ENCODE data around the gene ATXN7.

The ATXN7 gene

DNA sequence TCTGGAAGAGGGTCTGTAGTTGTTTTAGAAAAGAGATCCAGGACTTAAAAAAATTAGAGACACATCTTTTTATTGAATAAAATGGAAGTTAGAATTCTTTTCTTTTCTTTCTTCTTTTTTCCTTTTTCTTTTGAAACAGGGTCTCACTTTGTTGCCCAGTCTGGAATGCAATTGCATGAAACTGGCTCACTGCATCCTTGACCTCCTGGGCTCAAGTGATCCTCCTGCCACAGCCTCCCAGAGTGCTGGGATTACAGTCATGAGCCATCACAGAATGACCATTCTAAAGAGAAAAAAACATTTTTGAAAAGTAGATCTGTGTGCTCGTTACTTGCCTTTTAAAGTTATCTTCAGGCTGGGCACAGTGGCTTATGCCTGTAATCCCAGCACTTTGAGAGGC, 3.6 kb downstream of the ATXN7 start:
- FAIRE-seq, result no peak

DNA sequence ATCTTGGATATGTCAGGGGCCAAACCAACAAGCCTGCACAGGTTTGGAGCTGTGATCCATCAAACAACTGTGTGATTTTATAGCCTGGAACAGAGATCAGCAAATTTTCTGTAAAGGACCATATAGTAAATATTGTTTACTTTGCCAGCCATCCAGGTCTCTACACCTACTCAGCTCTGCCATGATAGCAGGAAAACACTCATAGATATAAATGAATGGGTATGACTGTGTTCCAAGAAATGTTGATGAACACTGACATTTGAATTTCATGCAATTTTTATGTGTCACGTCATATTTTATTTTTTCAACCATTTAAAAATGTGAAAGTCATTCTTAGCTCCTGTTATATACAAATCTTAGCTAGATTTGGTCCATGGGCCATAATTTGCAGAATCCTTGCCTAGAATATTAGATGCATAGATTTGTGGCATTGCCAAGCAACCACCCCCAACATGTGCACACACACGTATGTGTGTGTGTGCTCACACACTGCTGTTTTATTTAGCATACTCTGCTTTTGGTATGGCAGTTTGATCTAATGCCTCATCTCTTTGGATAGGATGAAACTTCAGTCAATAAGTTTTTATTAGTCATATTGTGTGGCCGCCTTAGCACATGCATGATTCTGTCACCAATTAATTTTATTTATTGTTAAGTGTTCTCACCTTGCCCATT, 6.4 kb downstream of the ATXN7 start:
- no peak for FAIRE-seq

DNA sequence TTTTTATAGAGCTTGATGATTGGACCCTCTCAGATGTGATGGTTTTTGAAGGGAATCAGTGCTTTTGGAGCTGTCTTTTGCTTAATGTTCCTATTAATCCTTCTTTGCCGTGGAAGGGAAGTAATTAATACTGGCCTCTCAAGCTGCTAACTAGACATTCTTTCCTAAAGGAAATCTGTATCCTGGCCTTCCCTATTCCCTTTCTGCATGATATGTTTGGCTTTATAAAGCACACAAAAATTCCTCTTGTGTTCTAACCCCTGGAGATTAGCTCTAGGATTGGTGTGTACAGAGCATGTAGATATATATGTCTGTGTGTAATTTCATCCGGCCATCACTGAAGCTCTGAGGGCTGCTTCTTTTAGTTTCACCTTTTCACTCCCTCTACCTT, 6.9 kb downstream of the ATXN7 start:
- no peak for FAIRE-seq

DNA sequence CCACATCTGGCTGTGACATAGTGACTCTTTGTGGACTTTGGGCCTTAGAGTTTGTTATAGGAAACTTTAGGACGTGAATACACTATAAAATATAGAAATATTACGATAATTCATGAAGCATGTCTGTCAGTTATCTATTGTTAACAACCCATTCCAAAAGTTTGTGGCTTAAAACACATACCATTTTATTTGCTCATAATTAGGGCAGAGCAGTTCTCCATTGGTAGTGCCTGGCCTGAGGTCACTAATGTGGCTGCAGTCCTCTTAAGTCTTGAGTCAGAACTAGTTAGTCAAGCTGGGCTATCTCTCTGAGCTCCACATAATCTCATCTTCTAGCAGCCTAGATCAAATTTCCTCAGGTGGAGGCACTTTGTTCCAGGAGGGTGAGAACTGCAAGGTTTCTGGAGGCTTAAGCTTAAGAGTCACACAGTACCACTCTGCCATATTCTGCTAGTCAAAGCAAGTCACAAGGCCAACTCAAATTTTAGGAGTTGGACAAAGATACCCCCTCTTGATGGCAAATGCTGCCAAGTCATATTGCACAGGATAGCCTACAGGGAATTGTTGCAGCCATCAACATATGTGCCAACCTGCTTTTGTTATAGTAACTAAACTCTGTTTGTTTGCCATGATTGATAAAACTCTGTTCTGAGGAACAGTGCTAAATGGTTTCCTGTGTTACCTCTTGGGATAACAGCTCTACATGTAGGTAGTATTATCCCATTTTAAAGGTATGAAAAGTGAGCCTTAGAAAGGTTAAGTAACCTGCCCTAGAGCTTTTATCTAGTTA, 8.7 kb downstream of the ATXN7 start:
- no peak for FAIRE-seq

DNA sequence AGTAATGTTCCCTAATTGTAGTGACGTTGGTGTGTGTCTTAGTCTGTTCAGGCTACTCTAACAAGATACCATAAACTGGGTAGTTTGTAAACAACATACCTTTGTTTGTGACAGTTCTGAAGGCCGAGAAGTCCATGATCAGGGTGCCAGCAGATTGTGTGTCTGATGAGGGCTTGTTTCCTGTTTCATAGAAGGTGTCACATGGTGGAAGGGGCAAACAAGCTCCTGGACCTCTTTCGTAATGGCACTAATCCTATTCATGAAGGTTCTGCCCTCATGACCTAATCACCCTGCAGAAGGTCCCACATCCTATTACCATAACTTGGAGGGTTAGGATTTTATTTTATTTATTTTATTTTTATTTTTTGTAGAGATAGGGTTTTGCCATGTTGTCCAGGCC, 11.1 kb downstream of the ATXN7 start:
- FAIRE-seq, result no peak

DNA sequence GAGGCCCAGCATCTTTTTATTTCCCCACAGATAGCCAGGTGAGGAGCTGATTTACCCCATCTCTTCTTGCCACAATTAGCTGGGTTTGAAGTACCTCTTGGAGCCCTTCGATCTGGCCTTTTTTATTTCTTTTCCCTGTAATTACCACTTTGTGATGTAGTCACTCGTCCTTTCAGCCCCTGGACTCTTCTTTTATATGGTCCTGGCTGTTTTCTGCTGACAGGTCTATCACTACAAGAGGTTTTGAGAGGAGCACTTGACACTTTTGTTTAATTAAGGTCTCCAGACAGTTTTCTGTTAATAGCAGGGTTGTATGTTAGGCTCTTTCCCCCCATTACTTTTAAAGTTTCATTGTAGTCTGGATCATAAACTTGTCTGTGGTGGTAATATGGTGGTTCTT, 11.8 kb downstream of the ATXN7 start:
- no peak for FAIRE-seq

DNA sequence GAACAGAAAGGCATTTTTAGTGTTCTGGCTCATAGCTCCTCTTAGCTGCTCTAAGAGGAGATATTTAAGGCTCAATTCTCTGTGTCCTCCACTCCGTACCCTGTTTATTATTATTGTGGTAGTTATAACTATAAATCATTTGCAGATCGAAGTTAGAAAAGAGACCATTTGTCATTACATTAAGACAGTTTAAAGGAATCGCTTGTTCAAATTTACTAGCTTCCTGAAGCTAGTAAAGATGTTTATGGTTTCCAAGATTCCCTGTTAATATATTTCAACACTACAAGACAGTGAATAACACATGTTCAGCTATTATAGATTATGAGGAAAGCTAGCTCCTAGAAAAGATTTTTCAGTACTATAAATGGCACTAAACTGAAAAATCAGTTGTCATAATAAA, 12.6 kb downstream of the ATXN7 start:
- no peak for FAIRE-seq

DNA sequence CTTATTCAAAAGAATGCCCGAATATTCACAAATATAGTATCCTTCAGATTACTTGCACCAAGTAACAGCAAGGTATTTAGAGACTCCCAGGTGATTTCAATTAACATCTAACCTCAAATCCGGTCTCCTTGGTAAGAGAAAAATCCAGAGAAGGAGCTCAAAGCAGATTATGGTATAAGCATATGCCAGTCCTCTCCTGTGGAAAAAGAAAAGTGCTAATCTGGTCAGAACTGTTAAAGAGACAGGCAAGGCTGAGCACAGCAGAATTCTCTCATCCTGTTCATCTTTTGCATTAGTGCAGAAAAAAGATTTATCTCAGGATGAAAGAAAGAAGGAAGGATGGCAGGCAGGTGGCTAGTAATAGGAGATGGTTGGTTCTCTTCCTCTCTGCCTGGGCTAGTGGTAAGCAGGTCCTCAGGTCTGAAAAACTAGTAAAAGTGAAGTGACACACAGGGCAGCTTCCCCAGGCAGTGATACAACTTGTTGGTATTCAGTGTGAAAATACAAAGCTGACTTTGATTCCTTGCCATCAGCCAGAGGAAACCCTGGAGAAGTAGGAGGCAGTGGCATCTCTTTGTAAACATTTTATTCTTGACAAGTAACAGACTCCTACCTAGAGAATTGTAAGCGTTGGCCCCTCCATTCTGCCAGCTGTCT, 14.2 kb downstream of the ATXN7 start:
- FAIRE-seq, result no peak

DNA sequence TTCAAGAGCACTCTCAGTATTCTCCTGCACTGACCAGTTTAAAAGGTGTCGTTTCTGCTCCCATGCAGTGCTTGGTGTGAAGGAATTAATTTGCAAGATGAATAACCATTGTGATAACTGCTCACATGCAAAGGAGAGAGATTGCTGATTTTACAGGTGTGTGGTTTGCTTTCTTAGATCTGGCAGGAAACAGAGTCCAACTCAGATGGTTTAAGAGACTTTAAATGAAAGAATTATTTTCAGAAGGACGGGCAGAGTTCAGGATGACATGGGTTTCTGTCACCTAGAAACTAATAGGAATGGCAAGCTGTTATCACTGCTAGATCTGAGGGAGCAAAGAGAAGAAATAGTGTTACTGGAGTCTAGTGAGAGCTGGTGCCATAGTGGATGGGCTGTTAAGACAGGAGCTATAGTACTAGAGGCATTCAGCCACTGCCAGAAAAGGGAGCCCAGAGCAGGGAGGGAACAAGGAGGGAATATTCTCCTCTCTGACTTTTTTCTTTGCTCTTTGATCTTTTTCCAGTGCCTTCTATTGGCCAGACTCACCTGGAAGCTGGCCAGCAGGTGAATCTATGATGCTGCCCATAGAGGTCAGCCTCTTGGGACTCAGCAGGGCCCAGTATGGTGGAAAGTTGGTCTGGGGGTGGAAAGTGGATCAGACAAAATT, 14.9 kb downstream of the ATXN7 start:
- no peak for FAIRE-seq

DNA sequence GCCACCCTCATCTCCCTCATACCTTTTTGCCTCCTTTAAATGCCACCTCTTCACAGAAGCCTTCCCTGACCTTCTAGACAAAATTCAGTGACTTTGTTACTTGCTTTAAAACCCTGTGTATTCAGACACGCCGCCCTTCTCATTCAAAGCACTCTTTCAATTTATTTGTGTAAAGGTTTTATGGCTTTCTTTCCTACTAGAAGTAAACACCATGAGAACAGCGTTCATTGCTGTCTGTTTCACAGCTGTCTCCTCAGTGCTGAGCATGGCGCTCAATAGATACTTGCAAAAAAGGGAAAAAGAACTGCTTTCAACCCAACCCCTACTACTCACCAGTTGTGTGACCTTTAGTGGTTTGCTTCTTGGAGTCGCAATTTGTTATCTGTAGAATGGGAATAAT, 17.0 kb downstream of the ATXN7 start:
- no peak for FAIRE-seq

DNA sequence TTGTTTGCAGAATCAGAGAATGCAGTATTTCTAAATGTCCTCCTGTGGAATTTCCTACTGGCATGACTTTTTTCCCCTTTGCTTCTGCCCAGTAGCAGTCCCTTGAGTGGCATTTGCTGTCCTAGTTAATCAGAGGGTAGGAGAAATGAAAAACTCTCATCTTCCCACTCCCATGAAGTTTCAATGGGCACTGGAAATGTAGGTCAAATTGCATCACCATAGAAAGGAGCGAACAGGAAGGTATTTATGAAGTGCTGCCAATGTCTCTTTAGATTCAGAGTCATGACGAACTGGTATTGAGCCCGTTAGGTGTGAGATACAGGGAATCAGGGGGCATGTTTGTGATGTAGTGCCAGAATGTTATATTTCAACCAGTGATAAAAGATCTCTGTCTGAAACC, 23.2 kb downstream of the ATXN7 start:
- no peak for FAIRE-seq

DNA sequence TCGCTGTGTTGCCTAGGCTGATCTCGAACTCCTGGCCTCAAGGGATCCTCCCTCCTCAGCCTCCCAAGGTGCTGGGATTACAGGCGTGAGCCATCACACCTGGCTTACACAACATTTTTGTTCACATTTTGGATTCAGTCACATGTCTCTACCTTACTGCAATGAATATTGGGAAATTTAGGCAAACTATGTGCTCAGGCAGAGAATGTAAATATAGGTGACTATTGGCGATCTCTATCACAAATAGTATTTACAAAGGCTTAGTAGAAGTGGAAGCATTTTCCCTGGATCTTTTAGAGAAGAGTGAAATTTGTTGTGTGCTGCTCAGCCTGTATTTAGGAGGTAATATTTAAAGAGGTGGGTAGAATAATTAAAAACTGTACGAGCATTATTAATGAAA, 27.9 kb downstream of the ATXN7 start:
- FAIRE-seq, result no peak

DNA sequence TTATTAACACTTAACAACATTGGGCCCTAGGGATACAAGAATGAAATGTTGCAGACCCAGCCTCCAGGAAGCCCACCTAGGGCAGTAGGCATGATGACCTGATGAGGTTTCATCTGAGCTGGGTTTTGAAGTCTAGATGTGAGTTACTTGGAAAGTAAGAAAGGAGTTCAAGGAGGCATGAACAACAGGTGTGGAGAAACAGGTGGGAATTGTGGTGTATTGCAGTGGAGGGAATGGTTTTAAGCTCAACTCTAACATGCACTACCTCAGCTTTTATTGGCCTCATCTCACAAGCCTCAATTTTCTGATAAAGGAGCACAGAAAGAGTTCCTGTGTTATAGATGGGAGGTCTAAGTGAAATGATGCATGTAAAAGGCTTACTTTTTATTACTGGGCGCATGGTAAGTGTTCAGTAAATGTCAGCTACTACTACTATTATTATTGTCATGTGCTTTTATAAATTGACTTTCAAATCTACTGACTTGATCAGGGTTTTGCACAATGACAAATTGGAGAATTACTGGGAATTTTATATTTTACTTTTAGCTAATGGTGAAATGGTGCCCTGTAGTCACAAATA, 29.2 kb downstream of the ATXN7 start:
- no peak for FAIRE-seq

DNA sequence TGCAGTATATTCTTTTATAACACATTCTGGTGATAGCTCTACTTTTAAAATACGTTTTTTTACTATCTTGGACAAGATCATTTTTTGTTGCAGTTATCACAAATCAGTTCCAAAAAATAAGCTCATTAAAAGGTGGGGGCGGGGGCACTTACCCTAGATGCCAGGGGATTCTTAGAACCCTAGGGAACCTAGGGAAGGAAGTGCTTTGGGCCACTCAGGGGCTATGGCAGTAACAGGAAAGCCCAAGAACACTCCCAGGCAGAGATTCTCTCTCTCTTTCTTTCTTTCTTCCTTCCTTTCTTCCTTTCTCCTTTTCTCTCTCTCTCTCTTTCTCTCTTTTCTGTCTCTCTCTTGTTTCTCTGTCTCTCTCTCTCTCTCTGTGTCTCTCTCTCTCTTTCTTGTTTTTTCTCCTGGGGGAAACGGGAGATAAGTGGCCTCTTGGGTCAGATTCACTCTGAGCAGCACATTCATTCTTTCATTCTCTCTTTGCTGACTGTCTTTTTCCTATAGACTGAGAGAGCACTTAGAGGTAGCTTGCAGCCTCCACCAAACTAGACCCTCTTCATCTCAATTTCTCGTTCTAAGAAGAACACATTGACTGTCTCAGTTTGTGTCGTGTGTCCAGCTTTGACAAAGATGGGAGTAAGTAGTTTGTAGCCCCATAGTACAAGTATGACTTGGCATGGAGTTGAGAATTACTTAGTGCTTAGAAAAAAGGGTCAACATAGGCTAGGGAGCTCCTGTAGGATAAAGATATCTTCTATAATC, 31.9 kb downstream of the ATXN7 start:
- no peak for FAIRE-seq

DNA sequence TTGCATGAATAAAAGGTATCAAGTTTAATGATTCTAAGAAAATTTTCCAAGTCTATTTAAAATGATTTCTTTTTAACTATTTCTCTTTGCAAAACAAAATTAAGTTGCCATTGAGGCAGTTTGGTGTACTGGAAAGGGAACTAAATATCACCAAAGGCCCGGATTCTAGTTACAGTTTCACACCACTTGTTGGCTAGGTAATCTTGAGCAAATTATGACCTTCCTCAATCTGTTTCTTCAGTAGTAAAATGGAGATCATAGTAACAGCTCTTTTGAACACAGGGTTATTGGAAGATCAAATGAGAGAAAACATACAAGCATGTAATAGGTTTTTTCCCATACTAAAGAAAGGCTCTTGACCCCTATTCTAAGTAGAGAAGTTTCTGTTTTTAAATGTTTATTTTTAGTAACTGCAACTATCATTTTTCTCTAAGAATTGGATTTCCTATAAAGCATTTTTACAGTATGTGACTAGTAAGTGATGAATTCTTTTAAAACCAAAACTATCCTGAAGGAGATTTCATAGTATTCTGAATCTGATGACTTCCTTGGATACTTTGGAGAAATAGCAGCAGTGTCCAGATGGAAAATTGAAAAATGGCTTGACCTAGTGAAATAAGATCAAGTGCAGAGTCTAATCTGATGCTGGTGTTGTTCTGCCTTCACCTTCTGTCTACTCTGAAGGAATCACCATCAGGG, 32.8 kb downstream of the ATXN7 start:
- no peak for FAIRE-seq

DNA sequence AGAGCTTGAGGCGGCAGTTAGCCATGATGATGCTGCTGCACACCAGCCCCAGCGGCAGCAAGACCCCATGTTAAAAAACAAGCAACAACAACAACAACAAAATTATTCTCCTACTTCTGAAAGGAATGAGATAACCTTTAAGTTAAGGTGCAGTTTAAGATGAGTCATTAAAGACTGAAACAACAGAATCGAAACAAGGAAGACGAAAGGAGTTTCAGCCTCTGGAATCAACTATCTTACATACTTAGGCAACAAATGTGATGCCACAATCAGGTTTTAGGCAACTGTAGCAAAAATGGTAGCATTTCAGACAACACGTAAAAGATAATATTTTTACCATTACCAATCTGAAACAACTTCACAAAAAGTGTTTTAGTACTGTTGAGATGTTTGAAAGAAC, 36.3 kb downstream of the ATXN7 start:
- no peak for FAIRE-seq

DNA sequence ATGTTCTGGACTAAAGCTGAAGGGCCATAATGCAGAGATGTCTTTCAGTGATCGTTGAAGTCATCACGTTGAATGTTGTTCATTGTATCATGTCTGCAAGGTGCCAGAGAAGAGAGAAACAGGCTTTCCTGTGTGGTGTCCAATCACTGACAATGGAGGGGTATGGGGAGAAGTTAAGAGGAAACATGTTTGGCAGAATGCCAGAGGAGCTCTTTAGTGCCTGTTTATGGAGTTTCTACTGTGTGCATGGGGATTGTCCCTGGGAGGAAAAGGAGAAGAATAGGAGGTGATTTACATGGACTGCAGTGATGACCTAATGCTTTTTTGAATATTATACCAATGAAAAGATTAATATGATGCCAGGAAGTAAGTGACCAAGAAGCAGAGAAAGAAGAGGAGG, 36.8 kb downstream of the ATXN7 start:
- FAIRE-seq, result no peak

DNA sequence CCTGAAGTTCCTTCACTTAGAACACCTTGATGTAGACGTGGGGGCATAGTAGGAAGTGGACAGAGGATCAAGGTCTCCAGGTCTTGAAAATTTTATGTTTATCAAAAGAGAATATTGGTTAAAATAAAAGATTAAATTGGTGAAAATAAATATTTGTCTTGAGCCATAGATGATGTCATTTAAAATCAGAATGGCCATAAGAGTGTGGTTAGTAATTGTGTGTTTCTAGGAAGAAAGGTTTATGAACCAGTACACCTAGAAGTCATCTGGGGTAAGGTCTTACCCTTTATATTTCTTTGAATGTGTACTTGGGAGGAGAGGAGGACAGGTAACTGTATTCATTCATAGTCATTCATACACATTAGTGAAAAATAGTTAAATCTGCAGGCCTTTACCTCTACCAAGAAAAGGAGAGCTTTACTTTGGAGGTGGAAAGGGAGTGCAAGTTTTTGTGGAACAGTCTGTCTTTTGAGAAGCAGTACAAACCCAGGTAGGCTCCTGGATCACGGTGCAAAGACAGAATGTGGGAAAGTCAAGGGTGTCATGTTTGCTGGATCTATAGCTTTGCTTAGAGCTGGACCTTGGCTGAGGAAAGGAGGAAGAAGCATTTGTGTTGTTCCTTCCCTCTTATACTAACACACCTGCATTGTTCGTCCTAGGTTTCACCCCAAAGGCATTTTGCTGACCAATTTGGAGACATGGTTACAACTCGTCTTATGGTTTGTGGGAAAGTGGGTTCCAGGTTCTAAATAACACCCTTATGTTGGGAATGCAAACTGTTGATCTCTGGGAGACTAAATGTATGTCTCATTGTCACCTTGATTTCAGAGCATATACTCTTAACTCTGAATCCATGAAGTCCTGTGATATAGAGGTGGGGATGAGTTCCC, 42.3 kb downstream of the ATXN7 start:
- no peak for FAIRE-seq

DNA sequence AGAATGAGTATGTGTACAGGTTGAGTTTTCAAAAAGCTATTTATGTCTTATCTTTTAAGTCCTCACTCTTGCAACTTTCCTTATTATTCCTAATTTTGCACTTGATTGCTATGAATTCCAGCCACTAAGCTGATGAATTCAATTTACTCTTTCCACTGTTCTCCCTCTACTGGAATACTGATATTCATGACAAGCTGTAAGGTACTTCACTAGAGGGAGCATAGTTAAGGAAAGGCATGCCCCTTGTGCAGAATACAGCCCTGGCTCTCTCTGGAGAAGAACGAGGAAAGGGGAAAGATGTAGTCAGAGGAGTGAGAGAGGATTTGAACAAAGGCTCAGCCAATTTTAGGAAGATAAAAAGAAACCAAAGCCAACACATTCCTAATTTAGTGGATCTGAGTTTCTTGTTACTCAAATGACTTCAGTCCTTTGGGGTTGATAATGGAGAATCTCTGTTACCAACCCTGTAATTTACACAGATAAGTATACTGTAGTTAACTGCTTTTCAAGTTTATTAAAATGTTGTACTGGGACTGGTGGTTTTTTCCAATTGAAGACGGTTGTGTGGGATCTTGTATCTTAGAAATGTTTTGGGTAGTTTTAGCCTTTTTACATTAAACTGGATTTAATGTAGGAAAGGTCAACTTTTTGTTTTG, 44.5 kb downstream of the ATXN7 start:
- peak; percentile 82 for FAIRE-seq

DNA sequence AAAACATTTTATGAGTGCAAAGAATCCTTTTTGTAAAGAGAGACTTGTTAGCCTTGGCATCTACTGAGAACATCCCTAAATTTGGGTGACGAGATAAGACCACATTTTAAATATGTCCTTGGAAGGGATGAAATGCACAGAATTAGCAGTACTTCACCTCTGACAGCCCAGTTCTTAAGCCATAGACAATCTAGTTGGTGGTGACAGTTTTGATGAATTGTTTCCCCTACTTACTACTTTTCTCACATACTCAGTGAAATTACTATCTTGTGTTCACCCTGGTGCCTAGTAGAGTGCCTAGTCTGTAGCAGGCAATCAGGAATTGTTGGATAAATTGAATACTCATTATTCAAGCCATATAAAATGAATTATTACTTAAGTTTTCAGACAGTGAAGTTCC, 45.1 kb downstream of the ATXN7 start:
- no peak for FAIRE-seq

Data from G401.6 (cell line).